Activated B cell treated with CpG ODN at 0.5 μM for 24 hours (primary cell): ENCODE measurements around the gene FGGY. TPM values are rescaled to one million over a fixed set of nuclear protein-coding genes. Genes with fewer than 3 reads are reported as not detected.

Source experiments
- ATAC-seq: fragments of 200-7000 bp; cut with Tn5 transposase; one replicate; pipeline ENCODE4 v1.10.0; 2021; ENCODE audit warnings: low read depth, mild to moderate bottlenecking, moderate library complexity
- CTCF ChIA-PET: fragments of 350-600 bp; sonication (Branson Sonifier 250); formaldehyde crosslinking; loops from one replicate; lab custom pipeline; 2021; ENCODE audit warnings: antibody characterized with exemption; lab: Charles Lee
- POLR2A ChIA-PET: fragments of 350-600 bp; sonication (Branson Sonifier 250); formaldehyde crosslinking; loops from one replicate; lab custom pipeline; 2021; ENCODE audit warnings: antibody characterized with exemption; lab: Charles Lee
- DNase-seq: peaks from one replicate; pipeline ENCODE4 v3.0.0; 2022
- H3K27ac Mint-ChIP-seq: one replicate; pipeline ENCODE4 v1.8.0; 2020; ENCODE audit warnings: mixed read lengths
- H3K27me3 Mint-ChIP-seq: one replicate; pipeline ENCODE4 v1.8.0; 2021; ENCODE audit warnings: mixed read lengths
- H3K36me3 Mint-ChIP-seq: one replicate; pipeline ENCODE4 v1.8.0; 2021; ENCODE audit warnings: low read depth, mixed read lengths
- H3K4me1 Mint-ChIP-seq: one replicate; pipeline ENCODE4 v1.8.0; 2021; ENCODE audit warnings: mixed read lengths
- H3K4me3 Mint-ChIP-seq: one replicate; pipeline ENCODE4 v1.8.0; 2020; ENCODE audit warnings: mild to moderate bottlenecking, mixed read lengths
- H3K9me3 Mint-ChIP-seq: one replicate; pipeline ENCODE4 v1.8.0; 2020; ENCODE audit warnings: mixed read lengths
- intact Hi-C: fragments of 100-400 bp; cut with micrococcal nuclease; formaldehyde crosslinking; loops from one replicate; pipeline ENCODE4 v1.15.1; 2024
- total RNA-seq: library from RNA; stranded (reverse); gene quantifications from 2 replicates; pipeline ENCODE4 v1.2.3, GENCODE V29; 2022
- TF ChIP-seq, protein P1 (sequence below): fragments of 200-600 bp; IDR thresholded peaks from one replicate; pipeline ENCODE4 v1.8.0; 2022; ENCODE audit warnings: antibody characterized with exemption, mild to moderate bottlenecking

Gene FGGY
- total RNA-seq, 1 donor from 2014 or later = 24.0 TPM

DNA sequence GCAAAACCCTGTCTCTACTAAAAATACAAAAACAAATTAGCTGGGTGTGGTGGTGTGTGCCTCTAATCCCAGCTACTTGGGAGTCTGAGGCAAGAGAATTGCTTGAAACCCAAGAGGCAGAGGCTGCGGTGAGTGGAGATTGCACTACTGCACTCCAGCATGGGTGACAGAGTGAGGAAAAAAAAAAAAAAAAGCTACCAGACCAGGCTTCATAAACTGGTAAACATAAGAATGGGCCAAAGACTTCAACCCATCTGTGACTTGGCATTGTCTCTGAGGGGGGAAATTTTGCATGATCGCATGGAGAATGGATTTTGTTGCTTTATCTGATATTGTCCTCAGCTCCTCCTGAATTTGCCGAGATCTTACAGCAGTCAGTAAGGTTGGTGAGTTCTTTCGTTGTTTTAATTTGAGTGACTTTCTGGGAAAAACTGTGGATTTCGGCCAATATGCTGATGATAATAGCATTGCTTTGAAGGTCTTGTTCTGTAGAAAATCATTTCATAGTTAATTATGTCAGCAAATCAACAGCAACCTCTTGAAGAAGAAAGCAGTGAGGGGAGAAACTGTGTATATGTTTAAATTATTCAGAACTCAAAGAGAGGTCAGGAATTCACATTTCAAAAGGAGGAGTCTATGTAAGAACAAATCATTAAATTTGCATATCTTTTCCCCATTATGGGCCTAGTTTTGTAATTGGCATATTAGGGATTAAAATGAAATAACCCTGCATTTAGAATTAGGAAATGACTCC is 13.1 kb downstream of the FGGY start:
- Mint-ChIP-seq H3K4me3 (no peak overlapping the region), H3K27ac (no peak overlapping the region), H3K27me3 (no peaks in the 10 kb centered on the region), H3K36me3 (peaks cover 7% of the 10 kb centered on the region), H3K9me3 (peaks cover 9% of the 10 kb centered on the region), H3K4me1 (no peaks in the 10 kb centered on the region)
- CTCF ChIA-PET = no interaction called here
- POLR2A ChIA-PET = interaction anchor here (1.0 kb wide), 1 partner anchor 13 kb away, joined by 8 read pairs; the partner anchor contains the start of gene FGGY
- TF ChIP-seq, protein P1, sequence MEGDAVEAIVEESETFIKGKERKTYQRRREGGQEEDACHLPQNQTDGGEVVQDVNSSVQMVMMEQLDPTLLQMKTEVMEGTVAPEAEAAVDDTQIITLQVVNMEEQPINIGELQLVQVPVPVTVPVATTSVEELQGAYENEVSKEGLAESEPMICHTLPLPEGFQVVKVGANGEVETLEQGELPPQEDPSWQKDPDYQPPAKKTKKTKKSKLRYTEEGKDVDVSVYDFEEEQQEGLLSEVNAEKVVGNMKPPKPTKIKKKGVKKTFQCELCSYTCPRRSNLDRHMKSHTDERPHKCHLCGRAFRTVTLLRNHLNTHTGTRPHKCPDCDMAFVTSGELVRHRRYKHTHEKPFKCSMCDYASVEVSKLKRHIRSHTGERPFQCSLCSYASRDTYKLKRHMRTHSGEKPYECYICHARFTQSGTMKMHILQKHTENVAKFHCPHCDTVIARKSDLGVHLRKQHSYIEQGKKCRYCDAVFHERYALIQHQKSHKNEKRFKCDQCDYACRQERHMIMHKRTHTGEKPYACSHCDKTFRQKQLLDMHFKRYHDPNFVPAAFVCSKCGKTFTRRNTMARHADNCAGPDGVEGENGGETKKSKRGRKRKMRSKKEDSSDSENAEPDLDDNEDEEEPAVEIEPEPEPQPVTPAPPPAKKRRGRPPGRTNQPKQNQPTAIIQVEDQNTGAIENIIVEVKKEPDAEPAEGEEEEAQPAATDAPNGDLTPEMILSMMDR = no peak
- DNase-seq = no peak
- no peak for ATAC-seq
- intact Hi-C loops = no loop called here

DNA sequence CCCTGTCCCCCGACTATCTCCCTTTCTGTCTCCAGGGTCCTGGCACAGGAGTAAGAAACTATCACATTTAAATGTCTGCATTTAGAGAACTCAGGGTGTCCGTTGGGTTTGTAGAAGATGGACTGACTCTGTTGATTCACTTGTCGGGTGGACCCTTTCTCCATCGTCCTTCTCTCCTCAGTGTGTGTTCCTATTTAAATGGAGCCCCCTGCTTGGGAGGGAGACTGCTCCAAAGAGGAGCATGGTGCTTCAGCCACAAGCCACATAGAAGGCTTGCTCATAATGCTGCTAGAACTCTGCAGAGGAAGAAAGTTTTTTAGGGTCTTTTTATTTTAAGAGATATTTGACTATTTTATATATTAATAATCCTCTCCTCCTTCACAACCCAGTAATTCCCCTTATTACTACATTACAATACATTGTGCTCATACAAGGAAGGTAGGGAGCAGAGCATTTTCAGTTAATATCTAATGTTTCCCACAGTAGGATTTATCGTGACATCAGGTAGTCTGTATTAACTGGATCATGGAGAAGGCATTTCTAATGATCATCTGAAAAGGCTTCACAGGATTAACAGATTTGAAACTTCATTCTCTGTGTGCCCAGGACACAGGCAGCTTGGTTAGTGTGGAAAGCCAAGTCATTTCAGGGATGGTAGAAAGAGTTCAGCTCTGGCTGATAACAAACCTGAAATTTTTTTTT is 13.8 kb downstream of the FGGY start:
- no peak overlapping the region for H3K27ac Mint-ChIP-seq
- DNase-seq (no peak), ATAC-seq (no peak)
- H3K9me3 Mint-ChIP-seq = peaks cover 4% of the 10 kb centered on the region
- peaks cover 5% of the 10 kb centered on the region for H3K36me3 Mint-ChIP-seq
- H3K27me3 Mint-ChIP-seq = no peaks in the 10 kb centered on the region
- intact Hi-C loops = no loop called here
- TF ChIP-seq, protein P1 = no peak
- no peak overlapping the region for H3K4me3 Mint-ChIP-seq
- CTCF ChIA-PET = no interaction called here
- POLR2A ChIA-PET = no interaction called here
- peaks cover 4% of the 10 kb centered on the region for H3K4me1 Mint-ChIP-seq

DNA sequence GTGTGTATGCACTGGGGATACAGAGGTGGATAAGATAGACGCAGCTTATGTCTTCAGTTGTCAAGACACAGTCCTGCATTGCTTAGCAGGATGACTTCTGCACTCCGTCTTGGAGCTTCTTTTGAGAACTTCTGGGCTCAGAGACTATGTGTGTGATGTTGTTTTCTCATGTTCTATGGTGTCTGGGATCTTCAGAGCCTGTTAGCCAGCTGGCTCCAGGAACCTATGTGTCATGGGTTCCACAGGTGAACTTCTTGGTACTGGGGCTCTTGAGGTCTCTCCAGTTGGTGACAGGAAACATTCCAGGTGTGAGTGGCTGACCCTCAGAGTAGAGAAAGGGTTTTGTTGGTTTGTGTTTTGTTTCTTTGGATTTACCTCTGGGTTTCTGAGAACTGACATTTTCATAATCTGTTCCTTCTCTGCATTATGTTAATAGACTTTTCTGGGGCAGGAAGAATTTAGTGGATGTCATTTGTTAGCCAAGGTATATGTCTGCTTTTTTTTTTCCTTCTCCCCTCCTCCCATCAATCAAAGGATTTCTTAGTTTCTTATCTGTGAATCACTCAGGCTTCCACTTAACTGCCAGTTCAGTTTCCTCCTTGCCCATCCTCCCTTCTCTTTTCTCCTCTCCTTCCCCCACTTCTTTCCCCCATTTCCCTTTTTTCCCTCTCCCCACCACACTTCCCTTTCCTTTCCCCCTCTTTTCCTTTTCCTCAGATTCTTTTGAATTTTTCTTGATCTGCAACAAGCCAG is 18.1 kb downstream of the FGGY start:
- H3K27ac Mint-ChIP-seq = no peak overlapping the region
- no peak overlapping the region for H3K4me3 Mint-ChIP-seq
- H3K9me3 Mint-ChIP-seq = no peaks in the 10 kb centered on the region
- DNase-seq (no peak), ATAC-seq (no peak)
- ChIA-PET CTCF (no interaction called here), POLR2A (no interaction called here)
- peaks cover 18% of the 10 kb centered on the region for H3K4me1 Mint-ChIP-seq
- H3K36me3 Mint-ChIP-seq = no peaks in the 10 kb centered on the region
- intact Hi-C loops = no loop called here
- H3K27me3 Mint-ChIP-seq = no peaks in the 10 kb centered on the region
- TF ChIP-seq, protein P1 = no peak

DNA sequence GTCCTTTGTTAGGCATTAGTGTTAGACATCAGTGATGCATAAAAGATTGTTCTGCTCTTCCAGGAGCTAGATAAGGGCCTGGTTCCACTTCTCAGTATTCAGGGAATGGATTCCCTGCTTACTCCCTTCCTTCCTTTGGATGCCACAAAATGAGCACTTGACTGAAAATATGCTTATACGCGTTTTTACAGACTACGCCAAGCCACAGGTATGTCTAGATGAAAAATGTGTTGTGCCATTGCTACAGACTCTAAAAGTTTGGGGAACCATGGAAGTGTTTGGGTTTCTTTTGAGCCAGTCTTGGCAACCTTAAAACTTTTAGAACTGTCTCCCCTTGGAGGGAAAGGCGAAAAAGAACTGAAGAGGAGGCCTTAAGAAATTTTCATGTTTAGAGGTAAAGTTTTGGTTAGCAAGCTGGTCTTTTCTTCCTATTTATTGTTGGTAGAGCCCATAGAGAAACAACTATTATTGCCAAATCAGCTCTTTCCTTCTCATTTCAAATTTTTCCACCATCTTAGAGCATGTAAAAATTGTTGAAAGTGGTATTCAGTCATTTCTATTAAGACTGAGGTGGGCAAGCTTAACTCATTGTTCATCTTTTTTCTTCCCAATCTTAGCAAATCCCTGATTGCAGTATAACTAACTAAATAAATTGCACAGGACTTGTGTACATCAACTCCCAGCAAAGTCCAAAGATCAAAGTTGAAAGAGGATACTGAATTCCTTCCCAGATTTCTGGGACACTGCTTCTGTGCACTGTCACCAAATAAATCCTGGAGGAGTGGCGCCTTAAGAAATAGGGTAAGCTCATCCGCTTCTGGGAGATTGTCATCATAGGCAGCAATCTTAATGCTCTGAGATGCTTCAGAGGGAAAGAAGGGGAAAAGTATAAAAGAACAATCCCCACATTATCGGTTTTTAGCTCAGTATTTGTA is 18.9 kb downstream of the FGGY start:
- CTCF ChIA-PET = interaction anchor here (1.1 kb wide), 1 partner anchor 383 kb away, joined by 3 read pairs; no protein-coding TSS in a partner anchor
- TF ChIP-seq, protein P1 = no peak
- no peak overlapping the region for H3K4me3 Mint-ChIP-seq

More for the DNA sequence above, 18.9 kb downstream of the FGGY start:
- ATAC-seq (no peak), DNase-seq (no peak)
- POLR2A ChIA-PET = no interaction called here
- Mint-ChIP-seq H3K27ac (no peak overlapping the region), H3K9me3 (no peaks in the 10 kb centered on the region), H3K36me3 (no peaks in the 10 kb centered on the region), H3K4me1 (peaks cover 18% of the 10 kb centered on the region), H3K27me3 (no peaks in the 10 kb centered on the region)
- intact Hi-C loops = no loop called here
